SK-N-SH (cell line): Measurements from ENCODE around the gene WDR7. TPM values are rescaled to one million over a fixed set of nuclear protein-coding genes. Genes with fewer than 3 reads are reported as not detected.
A peak's percentile ranks its signal among the peaks of the same experiment; 100 is the strongest.

Experiments
- CTCF ChIA-PET: fragments of 300-600, 350-600 bp; formaldehyde crosslinking; extraction: SDS; loops from one replicate; lab custom pipeline; 2021; lab: Yijun Ruan, JAX
- POLR2A ChIA-PET: fragments of 350-600 bp; sonication (Branson Sonifier 250); formaldehyde crosslinking; extraction: SDS; loops from one replicate; lab custom pipeline; 2020; ENCODE audit warnings: antibody characterized with exemption, inconsistent platforms; lab: Yijun Ruan, JAX
- DNase-seq: peaks from one replicate; pipeline ENCODE4 v3.0.0; 2012
- H2AFZ ChIP-seq: fragments of 200-600 bp; sonication (generic); 2 replicates; pipeline ENCODE4 v1.8.1; 2016; ENCODE audit warnings: antibody characterized with exemption, mild to moderate bottlenecking, low read depth
- H3F3A ChIP-seq: fragments of 200-600 bp; sonication (generic); replicated peaks from 2 replicates; pipeline ENCODE3; 2016; ENCODE audit warnings: antibody characterized with exemption, mild to moderate bottlenecking; ENCODE audit not compliant: insufficient read depth
- H3K27ac ChIP-seq, 2 experiments: fragments of 200-500 bp in 1 of 2; fragments of 200-600 bp in 1 of 2; sonication (Bioruptor generic) in 1 of 2; sonication (generic), shearing (Covaris generic) in 1 of 2; 2 replicates each; pipeline versions ENCODE4 v1.5.1 to v1.6.1; 2014 to 2016; ENCODE audit warnings: low read depth in 2 of 2, inconsistent platforms in 1 of 2, low read length in 1 of 2, mild to moderate bottlenecking in 1 of 2, mixed read lengths in 1 of 2
- H3K27me3 ChIP-seq: fragments of 200-600 bp; sonication (generic), shearing (Covaris generic); 2 replicates; pipeline ENCODE4 v1.6.1; 2016; ENCODE audit warnings: mixed run types; ENCODE audit not compliant: insufficient read depth
- H3K36me3 ChIP-seq, 2 experiments: fragments of 200-500 bp in 1 of 2; fragments of 200-600 bp in 1 of 2; sonication (Bioruptor generic) in 1 of 2; sonication (generic) in 1 of 2; replicated peaks in 1 of 2; 2 replicates each; pipeline versions ENCODE3 to v1.5.1; 2014 to 2016; ENCODE audit warnings: low read length in 1 of 2, mild to moderate bottlenecking in 1 of 2; ENCODE audit not compliant: insufficient read depth in 2 of 2, control insufficient read depth in 1 of 2
- H3K4me1 ChIP-seq, 2 experiments: fragments of 200-500 bp in 1 of 2; fragments of 200-600 bp in 1 of 2; sonication (Bioruptor generic) in 1 of 2; sonication (generic), shearing (Covaris generic) in 1 of 2; 2 replicates each; pipeline versions ENCODE4 v1.5.1 to v1.6.1; 2014 to 2016; ENCODE audit warnings: low read depth in 1 of 2, low read length in 1 of 2, mixed run types in 1 of 2; ENCODE audit not compliant: insufficient read depth in 2 of 2, control insufficient read depth in 1 of 2
- H3K4me2 ChIP-seq: fragments of 200-600 bp; sonication (generic), shearing (Covaris generic); 2 replicates; pipeline ENCODE4 v1.6.1; 2017; ENCODE audit warnings: mixed run types
- H3K4me3 ChIP-seq, 2 experiments: fragments of 200-500 bp in 1 of 2; fragments of 200-600 bp in 1 of 2; sonication (Bioruptor generic) in 1 of 2; sonication (generic), shearing (Covaris generic) in 1 of 2; 2 replicates each; pipeline versions ENCODE4 v1.5.1 to v1.8.1; 2014 to 2016; ENCODE audit warnings: low read depth in 2 of 2, inconsistent platforms in 1 of 2, low read length in 1 of 2, mild to moderate bottlenecking in 1 of 2, mixed read lengths in 1 of 2, moderate library complexity in 1 of 2
- H3K79me2 ChIP-seq: fragments of 200-600 bp; sonication (generic); 2 replicates; pipeline ENCODE4 v1.8.1; 2017; ENCODE audit warnings: mild to moderate bottlenecking; ENCODE audit not compliant: insufficient read depth
- H3K9ac ChIP-seq: fragments of 200-600 bp; sonication (generic); 2 replicates; pipeline ENCODE4 v1.6.1; 2017; ENCODE audit warnings: mixed run types
- H3K9me2 ChIP-seq: fragments of 200-600 bp; sonication (generic); 2 replicates; pipeline ENCODE4 v1.6.1; 2017; ENCODE audit warnings: mixed run types
- H3K9me3 ChIP-seq: fragments of 200-600 bp; sonication (generic); 2 replicates; pipeline ENCODE4 v1.6.1; 2017; ENCODE audit warnings: mixed run types, mild to moderate bottlenecking, moderate library complexity
- H4K20me1 ChIP-seq: fragments of 200-600 bp; sonication (generic); 2 replicates; pipeline ENCODE4 v1.6.1; 2017; ENCODE audit warnings: mild to moderate bottlenecking, mixed run types; ENCODE audit not compliant: insufficient read depth
- ELF1 ChIP-seq: IDR thresholded peaks from 2 replicates; pipeline ENCODE4 v1.4.0; 2012
- EZH2phosphoT487 ChIP-seq: fragments of 200-600 bp; sonication (generic); IDR thresholded peaks from 2 replicates; pipeline ENCODE4 v1.6.1; 2017; ENCODE audit warnings: low read depth, mixed run types, mild to moderate bottlenecking, antibody characterized with exemption, moderate library complexity, borderline replicate concordance
- FOSL2 ChIP-seq: IDR thresholded peaks from 2 replicates; pipeline ENCODE4 v1.4.0; 2012; ENCODE audit warnings: low read depth, mild to moderate bottlenecking, moderate library complexity, borderline replicate concordance
- FOXJ3 ChIP-seq: sonication (generic); formaldehyde crosslinking; IDR thresholded peaks from 2 replicates; pipeline ENCODE4 v1.5.1; 2020; ENCODE audit warnings: mild to moderate bottlenecking, missing genetic modification reagents
- GABPA ChIP-seq: IDR thresholded peaks from 2 replicates; pipeline ENCODE4 v1.4.0; 2012; ENCODE audit warnings: low read depth, mild to moderate bottlenecking
- GATA2 ChIP-seq: sonication (generic); formaldehyde crosslinking; IDR thresholded peaks from 2 replicates; pipeline ENCODE4 v1.5.0; 2020; ENCODE audit warnings: mild to moderate bottlenecking, missing genetic modification reagents
- IRF3 ChIP-seq: fragments of 150-350 bp; IDR thresholded peaks from 2 replicates; pipeline ENCODE4 v1.6.1; 2016; ENCODE audit warnings: mild to moderate bottlenecking, low read depth, low read length
- JUND ChIP-seq: IDR thresholded peaks from 2 replicates; pipeline ENCODE4 v1.4.0; 2012
- MXI1 ChIP-seq: IDR thresholded peaks from 2 replicates; pipeline ENCODE4 v1.6.1; 2012; ENCODE audit warnings: mild to moderate bottlenecking, low read depth, low read length, improper control_type of control experiment
- NFIC ChIP-seq: IDR thresholded peaks from 2 replicates; pipeline ENCODE4 v1.4.0; 2012; ENCODE audit warnings: borderline replicate concordance
- NRF1 ChIP-seq: IDR thresholded peaks from 2 replicates; pipeline ENCODE4 v1.6.1; 2012; ENCODE audit warnings: low read depth, mild to moderate bottlenecking, low read length
- RAD21 ChIP-seq: IDR thresholded peaks from 2 replicates; pipeline ENCODE4 v1.6.1; 2012; ENCODE audit warnings: mild to moderate bottlenecking, low read length
- RFX5 ChIP-seq: IDR thresholded peaks from 2 replicates; pipeline ENCODE4 v1.6.1; 2012; ENCODE audit warnings: mild to moderate bottlenecking, improper control_type of control experiment, low read length
- SIN3A ChIP-seq: IDR thresholded peaks from 2 replicates; pipeline ENCODE4 v1.6.1; 2012; ENCODE audit warnings: low read depth, mild to moderate bottlenecking, low read length, moderate library complexity, borderline replicate concordance
- SMC3 ChIP-seq: IDR thresholded peaks from 2 replicates; pipeline ENCODE4 v1.6.1; 2012; ENCODE audit warnings: low read depth, low read length, improper control_type of control experiment
- TAF1 ChIP-seq: IDR thresholded peaks from 2 replicates; pipeline ENCODE4 v1.6.1; 2012; ENCODE audit warnings: low read depth, mild to moderate bottlenecking, low read length, moderate library complexity, borderline replicate concordance
- TCF12 ChIP-seq: IDR thresholded peaks from 2 replicates; pipeline ENCODE4 v1.4.0; 2012
- USF1 ChIP-seq: IDR thresholded peaks from 2 replicates; pipeline ENCODE4 v1.4.0; 2012; ENCODE audit warnings: low read depth, borderline replicate concordance
- WGBS: methylation state at CpG from one replicate; pipeline ENCODE4 v1.1.6; 2017; ENCODE audit warnings: low lambda C conversion rate; 5-methylcytosine and 5-hydroxymethylcytosine counted together
- polyA plus RNA-seq, 3 experiments: library from polyadenylated mRNA; depleted of rRNA; stranded (reverse); fragments of >200 nt; gene quantifications; 2 replicates each; pipeline ENCODE4 v1.2.3, GENCODE V29; 2012
- TF ChIP-seq, protein P1 (sequence below): IDR thresholded peaks from 2 replicates; pipeline ENCODE4 v1.6.1; 2012; ENCODE audit warnings: mild to moderate bottlenecking, low read depth, low read length, moderate library complexity
- TF ChIP-seq, protein P2 (sequence below): fragments of 200-600 bp; sonication (generic); IDR thresholded peaks from 2 replicates; pipeline ENCODE4 v1.6.1; 2017; ENCODE audit warnings: antibody characterized with exemption, mild to moderate bottlenecking, moderate library complexity
- TF ChIP-seq, protein P3 (sequence below): IDR thresholded peaks from 2 replicates; pipeline ENCODE4 v1.4.0; 2012; ENCODE audit warnings: low read depth, borderline replicate concordance
- TF ChIP-seq, protein P4 (sequence below): IDR thresholded peaks from 2 replicates; pipeline ENCODE4; 2012
- TF ChIP-seq, protein P5 (sequence below): IDR thresholded peaks from 2 replicates; pipeline ENCODE4 v1.4.0; 2012; ENCODE audit warnings: low read depth

Gene WDR7
- polyA plus RNA-seq, 1 of the 3 experiments (the other 2 are of a cell fraction), result 4.1 TPM

GRCh38 chr18:56890632-56891031 lies 239.5 kb downstream of the WDR7 start:
- peak overlapping the region; percentile 53 to 85; a peak in 3 of 4 replicates for H3K27ac ChIP-seq
- peaks cover 0 to 21% of the 10 kb centered on the region in 2 experiments; a peak in 3 of 4 replicates for H3K4me1 ChIP-seq
- H3K9ac ChIP-seq, result peak overlapping the region; percentile 37; the same call in 1 of the 2 replicates
- no peaks in the 10 kb centered on the region for H3K36me3 ChIP-seq
- ChIA-PET POLR2A (no interaction called here), CTCF (interaction anchor here (2.2 kb wide), 1 partner anchor 21 kb away, joined by 10 read pairs; no protein-coding TSS in a partner anchor)
- DNase-seq, result no peak
- 0 out of 4 replicates have a peak overlapping the region, but pooled peaks of 1 of the 2 experiments have one; percentile 5 for H3K4me3 ChIP-seq
- H3K9me2 ChIP-seq, result no peaks in the 10 kb centered on the region
- H3K79me2 ChIP-seq, result no peaks in the 10 kb centered on the region
- no peaks in the 10 kb centered on the region for H4K20me1 ChIP-seq
- H3K4me2 ChIP-seq, result peak overlapping the region; percentile 41; the same call in 1 of the 2 replicates
- peak overlapping the region; percentile 20; the same call in 1 of the 2 replicates for H2AFZ ChIP-seq
- H3K27me3 ChIP-seq, result no peaks in the 10 kb centered on the region
- 6% methylated on average over 1 of the region's 1 CpG for WGBS
- no peaks in the 10 kb centered on the region for H3K9me3 ChIP-seq
- peaks cover 19% of the 10 kb centered on the region for H3F3A ChIP-seq
- TF ChIP-seq, protein P1, sequence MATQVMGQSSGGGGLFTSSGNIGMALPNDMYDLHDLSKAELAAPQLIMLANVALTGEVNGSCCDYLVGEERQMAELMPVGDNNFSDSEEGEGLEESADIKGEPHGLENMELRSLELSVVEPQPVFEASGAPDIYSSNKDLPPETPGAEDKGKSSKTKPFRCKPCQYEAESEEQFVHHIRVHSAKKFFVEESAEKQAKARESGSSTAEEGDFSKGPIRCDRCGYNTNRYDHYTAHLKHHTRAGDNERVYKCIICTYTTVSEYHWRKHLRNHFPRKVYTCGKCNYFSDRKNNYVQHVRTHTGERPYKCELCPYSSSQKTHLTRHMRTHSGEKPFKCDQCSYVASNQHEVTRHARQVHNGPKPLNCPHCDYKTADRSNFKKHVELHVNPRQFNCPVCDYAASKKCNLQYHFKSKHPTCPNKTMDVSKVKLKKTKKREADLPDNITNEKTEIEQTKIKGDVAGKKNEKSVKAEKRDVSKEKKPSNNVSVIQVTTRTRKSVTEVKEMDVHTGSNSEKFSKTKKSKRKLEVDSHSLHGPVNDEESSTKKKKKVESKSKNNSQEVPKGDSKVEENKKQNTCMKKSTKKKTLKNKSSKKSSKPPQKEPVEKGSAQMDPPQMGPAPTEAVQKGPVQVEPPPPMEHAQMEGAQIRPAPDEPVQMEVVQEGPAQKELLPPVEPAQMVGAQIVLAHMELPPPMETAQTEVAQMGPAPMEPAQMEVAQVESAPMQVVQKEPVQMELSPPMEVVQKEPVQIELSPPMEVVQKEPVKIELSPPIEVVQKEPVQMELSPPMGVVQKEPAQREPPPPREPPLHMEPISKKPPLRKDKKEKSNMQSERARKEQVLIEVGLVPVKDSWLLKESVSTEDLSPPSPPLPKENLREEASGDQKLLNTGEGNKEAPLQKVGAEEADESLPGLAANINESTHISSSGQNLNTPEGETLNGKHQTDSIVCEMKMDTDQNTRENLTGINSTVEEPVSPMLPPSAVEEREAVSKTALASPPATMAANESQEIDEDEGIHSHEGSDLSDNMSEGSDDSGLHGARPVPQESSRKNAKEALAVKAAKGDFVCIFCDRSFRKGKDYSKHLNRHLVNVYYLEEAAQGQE, result no peak
- TF ChIP-seq ELF1, result no peak
- TF ChIP-seq FOSL2, result peak; percentile 94
- TF ChIP-seq NFIC, result peak; percentile 63; the same call in 1 of the 2 replicates
- TF ChIP-seq, protein P2, sequence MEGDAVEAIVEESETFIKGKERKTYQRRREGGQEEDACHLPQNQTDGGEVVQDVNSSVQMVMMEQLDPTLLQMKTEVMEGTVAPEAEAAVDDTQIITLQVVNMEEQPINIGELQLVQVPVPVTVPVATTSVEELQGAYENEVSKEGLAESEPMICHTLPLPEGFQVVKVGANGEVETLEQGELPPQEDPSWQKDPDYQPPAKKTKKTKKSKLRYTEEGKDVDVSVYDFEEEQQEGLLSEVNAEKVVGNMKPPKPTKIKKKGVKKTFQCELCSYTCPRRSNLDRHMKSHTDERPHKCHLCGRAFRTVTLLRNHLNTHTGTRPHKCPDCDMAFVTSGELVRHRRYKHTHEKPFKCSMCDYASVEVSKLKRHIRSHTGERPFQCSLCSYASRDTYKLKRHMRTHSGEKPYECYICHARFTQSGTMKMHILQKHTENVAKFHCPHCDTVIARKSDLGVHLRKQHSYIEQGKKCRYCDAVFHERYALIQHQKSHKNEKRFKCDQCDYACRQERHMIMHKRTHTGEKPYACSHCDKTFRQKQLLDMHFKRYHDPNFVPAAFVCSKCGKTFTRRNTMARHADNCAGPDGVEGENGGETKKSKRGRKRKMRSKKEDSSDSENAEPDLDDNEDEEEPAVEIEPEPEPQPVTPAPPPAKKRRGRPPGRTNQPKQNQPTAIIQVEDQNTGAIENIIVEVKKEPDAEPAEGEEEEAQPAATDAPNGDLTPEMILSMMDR, result no peak
- TF ChIP-seq MXI1, result no peak
- peak; percentile 19; the same call in 1 of the 2 replicates for TF ChIP-seq TAF1
- TF ChIP-seq IRF3, result no peak
- no peak for TF ChIP-seq FOXJ3 (CRISPR knock-in tag)
- no peak for TF ChIP-seq SMC3
- TF ChIP-seq TCF12, result peak; percentile 98
- no peak for TF ChIP-seq EZH2phosphoT487
- TF ChIP-seq, protein P3, sequence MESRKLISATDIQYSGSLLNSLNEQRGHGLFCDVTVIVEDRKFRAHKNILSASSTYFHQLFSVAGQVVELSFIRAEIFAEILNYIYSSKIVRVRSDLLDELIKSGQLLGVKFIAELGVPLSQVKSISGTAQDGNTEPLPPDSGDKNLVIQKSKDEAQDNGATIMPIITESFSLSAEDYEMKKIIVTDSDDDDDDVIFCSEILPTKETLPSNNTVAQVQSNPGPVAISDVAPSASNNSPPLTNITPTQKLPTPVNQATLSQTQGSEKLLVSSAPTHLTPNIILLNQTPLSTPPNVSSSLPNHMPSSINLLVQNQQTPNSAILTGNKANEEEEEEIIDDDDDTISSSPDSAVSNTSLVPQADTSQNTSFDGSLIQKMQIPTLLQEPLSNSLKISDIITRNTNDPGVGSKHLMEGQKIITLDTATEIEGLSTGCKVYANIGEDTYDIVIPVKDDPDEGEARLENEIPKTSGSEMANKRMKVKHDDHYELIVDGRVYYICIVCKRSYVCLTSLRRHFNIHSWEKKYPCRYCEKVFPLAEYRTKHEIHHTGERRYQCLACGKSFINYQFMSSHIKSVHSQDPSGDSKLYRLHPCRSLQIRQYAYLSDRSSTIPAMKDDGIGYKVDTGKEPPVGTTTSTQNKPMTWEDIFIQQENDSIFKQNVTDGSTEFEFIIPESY, result peak; percentile 13; the same call in 1 of the 2 replicates
- TF ChIP-seq RAD21, result no peak
- TF ChIP-seq RFX5, result no peak
- TF ChIP-seq, protein P4, sequence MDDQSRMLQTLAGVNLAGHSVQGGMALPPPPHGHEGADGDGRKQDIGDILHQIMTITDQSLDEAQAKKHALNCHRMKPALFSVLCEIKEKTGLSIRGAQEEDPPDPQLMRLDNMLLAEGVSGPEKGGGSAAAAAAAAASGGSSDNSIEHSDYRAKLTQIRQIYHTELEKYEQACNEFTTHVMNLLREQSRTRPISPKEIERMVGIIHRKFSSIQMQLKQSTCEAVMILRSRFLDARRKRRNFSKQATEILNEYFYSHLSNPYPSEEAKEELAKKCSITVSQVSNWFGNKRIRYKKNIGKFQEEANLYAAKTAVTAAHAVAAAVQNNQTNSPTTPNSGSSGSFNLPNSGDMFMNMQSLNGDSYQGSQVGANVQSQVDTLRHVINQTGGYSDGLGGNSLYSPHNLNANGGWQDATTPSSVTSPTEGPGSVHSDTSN, result peak; percentile 74
- no peak for TF ChIP-seq GATA2 (CRISPR knock-in tag)
- TF ChIP-seq NRF1, result no peak
- 0 out of 2 replicates have a peak, but pooled peaks have one; percentile 6 for TF ChIP-seq USF1
- peak; percentile 53; the same call in 1 of the 2 replicates for TF ChIP-seq SIN3A
- TF ChIP-seq, protein P5, sequence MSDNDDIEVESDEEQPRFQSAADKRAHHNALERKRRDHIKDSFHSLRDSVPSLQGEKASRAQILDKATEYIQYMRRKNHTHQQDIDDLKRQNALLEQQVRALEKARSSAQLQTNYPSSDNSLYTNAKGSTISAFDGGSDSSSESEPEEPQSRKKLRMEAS, result peak; percentile 70; the same call in 1 of the 2 replicates
- no peak for TF ChIP-seq GABPA
- peak; percentile 98 for TF ChIP-seq JUND
